Right atrium auricular region (tissue), 2 donors: ENCODE measurements around the gene CRYBG1. TPM values are rescaled to one million over a fixed set of nuclear protein-coding genes. Genes with fewer than 3 reads are reported as not detected.

Source experiments
- DNase-seq: peaks from one replicate; pipeline ENCODE4 v3.0.0-alpha.2; 2019; ENCODE audit warnings: low spot score
- H3K27ac ChIP-seq, 2 donors: fragments of 200-600 bp; sonication (generic); 1 replicate in 1 of 2; 2 replicates in 1 of 2; pipeline ENCODE4 v1.5.1; 2016 to 2019
- H3K27me3 ChIP-seq, 2 donors: fragments of 200-600 bp; sonication (generic); one replicate each; pipeline versions ENCODE4 v1.5.1 to v1.6.0; 2017 to 2019
- H3K36me3 ChIP-seq: fragments of 200-600 bp; sonication (generic); one replicate; pipeline ENCODE4 v1.5.1; 2016
- H3K4me1 ChIP-seq, 2 donors: fragments of 200-600 bp; sonication (generic); one replicate each; pipeline versions ENCODE4 v1.5.1 to v1.6.0; 2017 to 2019
- H3K4me3 ChIP-seq, 2 donors: fragments of 200-600 bp; sonication (generic); 1 replicate in 1 of 2; 2 replicates in 1 of 2; pipeline ENCODE4 v1.5.1; 2017 to 2019; ENCODE audit warnings: mild to moderate bottlenecking in 1 of 2, moderate library complexity in 1 of 2
- H3K9me3 ChIP-seq, 2 donors: fragments of 200-600 bp; sonication (generic); one replicate each; pipeline ENCODE4 v1.5.1; 2019
- total RNA-seq, 2 donors: library from RNA; depleted of rRNA; stranded (reverse); fragments of >200 nt; gene quantifications; one replicate each; pipeline ENCODE4 v1.1.0, GENCODE V29; 2016
- TF ChIP-seq, protein P1 (sequence below), 2 donors: fragments of 200-600 bp; sonication (generic); IDR thresholded peaks; one replicate each; pipeline ENCODE4 v1.5.1; 2019; ENCODE audit warnings: antibody characterized with exemption in 2 of 2

The CRYBG1 gene
- total RNA-seq, 2 donors from 2014 or later: 1.6 to 1.9 TPM

DNA sequence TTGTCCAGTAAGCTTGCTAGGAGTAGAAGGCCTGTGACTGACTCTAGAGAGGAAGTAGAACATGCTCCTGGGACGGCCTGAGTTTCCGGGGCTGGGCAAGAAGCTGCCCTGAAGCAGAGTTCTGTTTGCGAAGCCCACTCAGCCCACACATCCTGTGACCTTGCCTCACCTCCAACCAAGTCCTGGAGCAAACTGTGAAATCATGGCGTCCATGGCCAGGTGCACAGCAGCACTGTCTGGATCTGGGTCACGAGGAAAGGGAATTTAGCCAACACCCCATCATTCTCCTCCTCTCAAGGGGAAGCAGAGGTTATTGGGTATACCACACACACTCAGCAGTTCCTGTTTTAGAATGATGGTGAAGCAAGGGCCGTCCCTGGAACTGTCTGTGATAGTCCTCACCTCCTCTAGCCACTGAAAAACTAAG is 87.5 kb downstream of the CRYBG1 start:
- TF ChIP-seq, protein P1, sequence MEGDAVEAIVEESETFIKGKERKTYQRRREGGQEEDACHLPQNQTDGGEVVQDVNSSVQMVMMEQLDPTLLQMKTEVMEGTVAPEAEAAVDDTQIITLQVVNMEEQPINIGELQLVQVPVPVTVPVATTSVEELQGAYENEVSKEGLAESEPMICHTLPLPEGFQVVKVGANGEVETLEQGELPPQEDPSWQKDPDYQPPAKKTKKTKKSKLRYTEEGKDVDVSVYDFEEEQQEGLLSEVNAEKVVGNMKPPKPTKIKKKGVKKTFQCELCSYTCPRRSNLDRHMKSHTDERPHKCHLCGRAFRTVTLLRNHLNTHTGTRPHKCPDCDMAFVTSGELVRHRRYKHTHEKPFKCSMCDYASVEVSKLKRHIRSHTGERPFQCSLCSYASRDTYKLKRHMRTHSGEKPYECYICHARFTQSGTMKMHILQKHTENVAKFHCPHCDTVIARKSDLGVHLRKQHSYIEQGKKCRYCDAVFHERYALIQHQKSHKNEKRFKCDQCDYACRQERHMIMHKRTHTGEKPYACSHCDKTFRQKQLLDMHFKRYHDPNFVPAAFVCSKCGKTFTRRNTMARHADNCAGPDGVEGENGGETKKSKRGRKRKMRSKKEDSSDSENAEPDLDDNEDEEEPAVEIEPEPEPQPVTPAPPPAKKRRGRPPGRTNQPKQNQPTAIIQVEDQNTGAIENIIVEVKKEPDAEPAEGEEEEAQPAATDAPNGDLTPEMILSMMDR (IDR thresholded peaks at IDR 0.05): no peak
- H3K4me3 ChIP-seq: no peak overlapping the region
- H3K4me1 ChIP-seq: no peaks in the 10 kb centered on the region
- DNase-seq: no peak
- H3K27me3 ChIP-seq: no peaks in the 10 kb centered on the region
- H3K27ac ChIP-seq: no peak overlapping the region
- H3K9me3 ChIP-seq: no peaks in the 10 kb centered on the region
- no peaks in the 10 kb centered on the region for H3K36me3 ChIP-seq

DNA sequence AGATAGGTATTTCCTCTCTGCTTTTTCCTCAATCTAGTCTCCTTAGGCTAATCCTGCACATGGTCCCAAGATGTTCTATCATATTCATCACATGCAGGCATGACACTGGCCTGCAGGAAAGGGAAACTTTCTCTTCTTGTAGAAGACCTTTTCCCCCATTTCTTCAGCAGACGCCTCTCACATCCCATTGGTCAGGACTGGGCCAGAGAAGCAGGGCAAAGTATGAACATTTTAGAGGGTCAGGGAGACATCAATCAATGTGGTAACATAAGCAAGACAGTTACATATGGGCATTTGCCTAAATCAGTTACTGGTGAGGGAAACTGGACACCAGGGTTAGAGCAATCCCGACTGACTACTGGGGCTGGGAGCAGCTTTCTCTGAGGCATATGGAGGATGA is 90.1 kb downstream of the CRYBG1 start:
- H3K36me3 ChIP-seq: no peaks in the 10 kb centered on the region
- DNase-seq: no peak
- no peak overlapping the region for H3K27ac ChIP-seq
- no peaks in the 10 kb centered on the region for H3K27me3 ChIP-seq
- H3K4me1 ChIP-seq: no peaks in the 10 kb centered on the region
- H3K4me3 ChIP-seq: no peak overlapping the region
- H3K9me3 ChIP-seq: no peaks in the 10 kb centered on the region
- TF ChIP-seq, protein P1 (IDR thresholded peaks at IDR 0.05): no peak

DNA sequence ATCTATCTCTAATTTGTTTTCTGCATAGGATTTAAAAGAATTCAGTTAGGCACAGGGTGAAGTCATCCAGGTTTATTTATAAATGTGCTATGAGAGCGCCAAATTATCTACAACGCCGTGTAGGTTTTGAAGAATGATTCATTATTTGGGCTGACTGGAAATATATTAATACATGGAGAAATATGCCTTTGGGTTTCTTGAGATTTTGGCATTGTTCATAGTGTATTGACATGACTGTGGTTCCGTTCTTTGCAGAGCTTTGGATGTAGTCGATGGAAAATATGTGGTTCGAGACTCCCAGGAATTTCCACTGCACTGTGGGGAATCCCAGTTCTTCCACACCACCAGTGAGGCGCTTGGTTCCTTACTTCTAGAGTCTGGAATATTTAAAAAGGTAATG is 90.9 kb downstream of the CRYBG1 start:
- Histone ChIP-seq H3K4me3 (no peak overlapping the region), H3K27ac (no peak overlapping the region), H3K4me1 (no peaks in the 10 kb centered on the region), H3K36me3 (no peaks in the 10 kb centered on the region), H3K9me3 (no peaks in the 10 kb centered on the region), H3K27me3 (no peaks in the 10 kb centered on the region)
- DNase-seq: no peak
- TF ChIP-seq, protein P1 (IDR thresholded peaks at IDR 0.05): no peak

DNA sequence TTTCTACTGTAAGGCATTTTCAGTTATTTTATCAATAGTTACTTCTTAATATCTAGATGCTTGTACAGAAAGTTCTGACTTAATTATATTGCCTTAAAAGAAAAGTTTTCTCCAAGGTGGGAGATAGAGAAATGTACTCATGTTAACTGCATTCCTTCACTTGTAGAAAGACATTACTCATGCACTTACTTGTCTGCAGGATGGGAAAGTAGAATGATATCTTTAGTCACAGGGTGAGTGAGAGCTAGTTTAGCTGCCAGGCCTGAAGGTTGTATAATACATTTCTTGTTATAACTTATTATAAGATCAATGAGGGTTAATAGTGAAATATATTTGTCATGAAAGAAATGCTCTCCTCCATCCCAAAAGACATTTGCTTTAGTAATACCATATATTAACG is 92.1 kb downstream of the CRYBG1 start:
- H3K9me3 ChIP-seq: no peaks in the 10 kb centered on the region
- no peaks in the 10 kb centered on the region for H3K27me3 ChIP-seq
- TF ChIP-seq, protein P1 (IDR thresholded peaks at IDR 0.05): no peak
- DNase-seq: no peak
- H3K36me3 ChIP-seq: no peaks in the 10 kb centered on the region
- no peak overlapping the region for H3K4me3 ChIP-seq
- H3K4me1 ChIP-seq: no peaks in the 10 kb centered on the region
- H3K27ac ChIP-seq: no peak overlapping the region

DNA sequence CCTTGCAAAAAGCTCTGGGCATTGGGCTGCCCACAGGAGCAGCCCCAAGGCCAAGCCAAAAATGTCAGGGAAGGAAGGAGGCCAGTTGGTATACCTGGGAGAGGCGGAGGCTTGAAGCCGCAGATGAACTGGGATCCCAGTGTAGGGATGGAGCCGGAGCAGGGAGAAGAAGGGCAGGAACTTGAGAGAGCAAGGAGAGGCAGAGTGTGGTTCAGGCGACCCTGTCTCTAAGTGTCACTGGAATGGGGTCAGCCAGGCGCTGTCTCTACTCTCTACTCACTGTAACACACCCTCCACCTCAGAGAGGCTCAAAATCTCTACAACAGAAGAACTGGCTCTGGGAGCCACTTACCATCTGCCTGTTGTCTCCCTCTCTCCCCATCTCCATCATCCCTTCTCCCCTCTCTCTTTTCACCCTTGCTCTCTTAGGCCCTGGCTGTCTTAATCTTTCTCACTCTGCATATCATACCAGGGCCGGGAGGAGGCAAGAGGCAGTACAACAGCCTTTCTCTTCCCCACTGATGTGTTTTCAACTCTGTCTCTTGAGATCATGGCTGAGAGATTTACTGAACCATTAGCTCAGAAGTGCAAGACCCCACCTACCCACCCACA is 93.3 kb downstream of the CRYBG1 start:
- Histone ChIP-seq H3K4me1 (no peaks in the 10 kb centered on the region), H3K9me3 (no peaks in the 10 kb centered on the region), H3K36me3 (no peaks in the 10 kb centered on the region), H3K27ac (no peak overlapping the region), H3K4me3 (no peak overlapping the region), H3K27me3 (no peaks in the 10 kb centered on the region)
- TF ChIP-seq, protein P1 (IDR thresholded peaks at IDR 0.05): no peak
- DNase-seq: no peak

DNA sequence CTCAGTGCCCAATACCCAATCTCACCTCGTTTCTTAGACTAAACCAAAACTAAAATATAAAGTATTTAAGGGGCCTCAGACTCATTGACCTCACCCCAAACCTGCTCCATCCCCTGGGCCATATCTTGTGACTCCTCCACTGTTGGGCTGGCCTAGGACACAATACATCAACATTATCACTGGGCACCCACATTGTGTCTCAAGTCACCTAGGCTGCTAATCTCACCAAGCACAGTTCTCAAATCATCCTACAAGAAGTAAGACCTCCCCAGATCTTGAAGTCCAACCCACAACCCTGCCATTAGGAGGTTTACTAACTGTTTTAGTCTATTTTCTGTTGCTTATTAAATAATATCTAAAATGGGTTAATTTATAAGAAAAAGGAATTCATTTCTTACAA is 96.2 kb downstream of the CRYBG1 start:
- H3K36me3 ChIP-seq: no peaks in the 10 kb centered on the region
- TF ChIP-seq, protein P1 (IDR thresholded peaks at IDR 0.05): no peak
- H3K9me3 ChIP-seq: no peaks in the 10 kb centered on the region
- H3K4me1 ChIP-seq: no peaks in the 10 kb centered on the region
- DNase-seq: no peak
- no peak overlapping the region for H3K27ac ChIP-seq
- no peaks in the 10 kb centered on the region for H3K27me3 ChIP-seq
- H3K4me3 ChIP-seq: no peak overlapping the region
